Stimulated activated naive CD8-positive, alpha-beta T cell treated with anti-CD3 and anti-CD28 coated beads, Interleukin-15, Interleukin-2, amounts not matched to agents 100 U/mL and 50 U/mL, for 24 hours (primary cell): Measurements from ENCODE around the gene SLC35B2.

ENCODE experiments used
- ATAC-seq: fragments of 150-1000 bp; cut with Tn5 transposase; one replicate; pipeline ENCODE4 v1.10.0; 2021
- DNase-seq: peaks from one replicate; pipeline ENCODE4 v3.0.0; 2021

Gene SLC35B2

GRCh38 chr6:44221961-44222335 lies 35.4 kb downstream of the SLC35B2 start:
- ATAC-seq (no peak), DNase-seq (no peak)

- DNase-seq (peak; percentile 81), ATAC-seq (peak; percentile 55)
Measured at GRCh38 chr6:44221291-44221960, 35.9 kb downstream of the SLC35B2 start.

- ATAC-seq (no peak), DNase-seq (no peak)
Measured at GRCh38 chr6:44220913-44221290, 36.4 kb downstream of the SLC35B2 start.

DNA sequence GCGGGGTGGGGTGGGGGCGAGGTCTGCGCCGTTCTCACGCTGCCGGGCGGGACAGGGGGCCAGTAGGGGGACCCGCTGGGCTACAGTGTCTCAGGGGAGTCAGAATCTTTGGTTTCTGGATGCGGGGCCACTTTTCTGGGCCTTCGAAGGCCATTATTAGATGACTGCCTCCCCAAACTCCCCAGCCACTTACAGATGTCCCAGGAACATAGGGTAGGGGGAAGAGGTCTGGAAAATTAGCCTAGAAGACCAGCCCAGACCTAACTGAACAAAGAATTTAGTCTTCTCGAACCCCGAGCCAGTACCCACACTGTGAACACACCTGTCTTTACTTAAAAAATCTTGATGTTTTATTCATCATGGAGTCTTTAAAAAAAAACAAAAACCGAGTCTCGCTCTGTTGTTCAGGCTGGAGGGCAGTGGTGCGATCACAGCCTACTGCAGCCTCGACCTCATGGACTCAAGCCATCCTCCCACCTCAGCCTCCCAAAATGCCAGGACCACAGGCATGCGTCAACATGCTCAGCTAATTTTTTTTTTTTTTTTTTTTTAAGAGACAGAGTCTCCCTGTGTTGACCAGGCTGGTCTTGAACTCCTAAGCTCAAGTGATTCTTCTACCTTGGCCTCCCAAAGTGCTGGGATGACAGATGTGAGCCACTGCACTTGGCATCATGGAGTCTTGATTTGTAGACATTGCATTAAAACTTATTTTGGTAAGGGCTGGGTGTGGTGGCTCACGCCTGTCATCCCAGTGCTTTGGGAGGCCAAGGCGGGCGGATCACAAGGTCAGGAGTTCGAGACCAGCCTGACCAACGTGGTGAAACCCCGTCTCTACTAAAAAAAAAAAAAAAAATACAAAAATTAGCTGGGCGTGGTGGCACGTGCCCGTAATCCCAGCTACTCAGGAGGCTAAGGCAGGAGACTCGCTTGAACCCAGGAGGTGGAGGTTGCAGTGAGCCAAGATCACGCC lies 37.2 kb downstream of the SLC35B2 start:
- DNase-seq (no peak), ATAC-seq (no peak)

DNA sequence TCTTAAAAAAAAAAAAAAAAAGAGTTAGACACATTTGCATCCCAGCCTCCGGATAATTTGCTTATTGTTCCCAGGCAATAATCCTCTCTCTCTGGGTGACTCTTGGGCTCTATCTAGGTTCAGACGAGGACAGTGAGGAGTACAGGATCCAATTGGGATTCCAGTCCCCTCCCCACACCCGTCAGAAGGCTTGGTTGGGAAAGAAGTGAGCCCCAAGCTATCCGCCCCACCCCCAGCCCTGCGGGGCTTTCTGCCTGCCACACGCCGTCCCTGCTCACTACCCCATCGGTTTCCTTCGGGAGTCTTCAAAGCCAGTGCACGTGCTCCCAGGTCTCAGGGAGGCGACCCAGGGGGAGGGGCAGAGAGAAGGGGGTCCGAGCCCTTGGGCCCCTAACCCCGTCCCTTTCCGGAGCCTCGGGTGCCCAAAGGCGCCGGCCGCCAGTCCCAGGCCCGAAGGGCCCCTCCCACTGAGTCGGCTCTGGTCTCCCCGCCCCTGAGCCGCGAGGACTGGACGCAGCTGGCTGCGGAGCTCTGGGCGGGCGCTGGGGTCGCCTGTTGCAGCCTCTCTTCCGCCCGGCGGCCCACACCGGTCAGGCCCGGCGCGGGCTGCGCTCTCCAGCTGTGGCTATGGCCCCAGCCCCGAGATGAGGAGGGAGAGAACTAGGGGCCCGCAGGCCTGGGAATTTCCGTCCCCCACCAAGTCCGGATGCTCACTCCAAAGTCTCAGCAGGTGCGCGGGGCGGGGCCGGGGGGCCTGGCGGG lies 38.1 kb downstream of the SLC35B2 start:
- peak; percentile 48 for DNase-seq
- no peak for ATAC-seq

DNA sequence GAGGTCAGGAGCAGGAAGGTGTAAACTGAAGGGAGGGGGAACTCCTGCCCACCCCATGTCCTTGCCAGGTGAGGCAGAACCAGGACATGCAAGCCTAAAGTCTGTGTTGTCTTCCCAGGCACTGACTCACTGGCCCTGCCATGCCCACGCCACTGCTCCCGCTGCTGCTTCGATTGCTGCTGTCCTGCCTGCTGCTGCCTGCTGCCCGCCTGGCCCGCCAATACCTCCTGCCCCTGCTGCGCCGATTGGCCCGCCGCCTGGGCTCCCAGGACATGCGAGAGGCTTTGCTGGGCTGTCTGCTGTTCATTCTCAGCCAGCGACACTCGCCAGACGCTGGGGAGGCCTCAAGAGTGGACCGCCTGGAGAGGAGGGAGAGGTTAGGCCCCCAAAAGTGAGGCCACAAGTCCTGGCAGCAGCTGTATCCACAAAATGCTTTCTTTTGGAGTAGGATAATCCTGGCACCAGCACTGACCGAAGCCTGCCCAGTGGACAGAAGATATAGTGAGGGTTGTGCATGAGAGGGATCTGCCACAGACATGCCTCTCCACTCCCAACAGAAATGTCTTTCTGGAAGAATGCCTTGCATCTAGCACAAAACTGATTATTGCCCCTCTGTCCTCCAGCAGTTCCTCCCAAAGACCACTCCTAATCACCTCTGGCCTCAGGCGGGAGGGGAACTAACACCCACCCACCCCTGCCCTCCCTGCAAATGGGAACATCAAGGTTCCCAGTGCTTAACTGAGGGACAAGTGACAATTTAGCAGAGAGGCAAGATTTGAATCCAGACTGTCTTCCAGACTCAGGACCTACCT lies 39.8 kb downstream of the SLC35B2 start:
- no peak for ATAC-seq
- DNase-seq, result no peak

DNA sequence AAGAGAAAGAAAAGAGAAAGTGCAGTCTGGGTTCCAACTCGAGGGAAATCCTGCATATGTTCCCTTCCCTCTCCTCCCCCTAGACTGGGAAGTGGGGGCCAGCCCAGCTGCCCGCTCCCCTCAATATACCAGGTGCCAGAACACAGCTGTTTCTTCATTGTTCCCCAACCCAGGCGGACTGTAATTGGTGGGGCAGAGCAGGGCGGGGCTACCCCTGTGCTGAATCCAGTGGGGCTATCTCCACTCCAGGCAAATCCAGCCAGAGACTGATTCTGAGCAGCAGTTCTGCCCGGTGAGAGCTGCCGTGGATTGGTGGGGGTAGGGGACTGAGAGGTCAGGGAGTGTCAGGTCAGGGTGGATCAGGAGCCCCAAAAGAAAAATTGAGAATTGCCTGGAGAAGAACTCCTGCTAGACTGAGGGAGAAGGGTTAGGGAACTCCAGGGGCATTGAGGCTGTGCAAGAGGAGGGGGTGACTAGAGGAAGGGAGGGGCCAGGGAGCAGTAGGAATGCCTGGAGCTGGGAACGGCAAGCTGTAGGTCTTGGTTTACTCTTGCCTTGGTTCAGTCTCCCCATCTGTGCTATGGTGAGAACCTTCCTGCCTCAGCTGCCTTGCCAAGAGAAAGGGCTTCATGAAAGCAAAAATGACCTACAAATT lies 40.5 kb downstream of the SLC35B2 start, which contains the start of gene MYMX:
Gene MYMX (plus strand): TSS at position 250 of the 655 bp plus-strand sequence. CDS start 546 bp downstream, outside the sequence.
- DNase-seq (no peak), ATAC-seq (no peak)

GRCh38 chr6:44214307-44214706 lies 43.0 kb downstream of the SLC35B2 start:
- DNase-seq, result no peak
- ATAC-seq, result no peak

DNA sequence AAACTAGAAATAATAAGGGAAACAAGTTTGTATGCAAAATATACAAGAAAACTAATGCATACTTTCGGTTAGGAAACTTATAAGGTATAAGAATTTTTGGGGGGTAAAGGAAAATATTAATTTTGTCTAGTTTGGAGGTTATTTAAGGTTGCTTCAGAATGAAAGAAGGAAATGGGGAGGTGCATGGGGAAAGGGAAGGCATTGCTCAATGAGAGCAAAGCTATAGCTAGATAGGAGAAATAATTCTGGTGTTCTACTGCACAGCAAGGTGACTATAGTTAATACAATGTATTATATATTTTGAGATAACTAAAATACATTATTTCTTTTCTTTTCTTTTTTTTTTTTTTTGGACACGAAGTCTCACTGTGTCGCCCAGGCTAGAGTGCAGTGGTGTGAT lies 46.0 kb downstream of the SLC35B2 start:
- ATAC-seq, result no peak
- no peak for DNase-seq

DNA sequence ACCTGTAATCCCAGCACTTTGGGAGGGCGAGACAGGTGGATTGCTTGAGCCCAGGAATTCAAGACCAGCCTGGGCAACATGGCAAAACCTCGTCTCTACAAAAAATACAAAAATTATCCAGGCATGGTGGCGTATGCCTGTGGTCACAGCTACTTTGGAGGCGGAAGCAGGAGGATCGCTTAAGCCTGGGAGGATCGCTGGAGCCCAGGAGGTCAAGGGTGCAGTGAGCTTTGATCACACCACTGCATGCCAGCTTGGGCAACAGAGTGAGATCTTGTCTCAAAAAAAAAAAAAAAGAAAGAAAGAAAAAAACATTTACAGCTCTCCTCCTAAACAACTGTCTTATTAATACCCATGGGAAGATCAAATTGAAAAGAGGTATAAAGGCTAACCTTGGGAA lies 49.4 kb downstream of the SLC35B2 start:
- ATAC-seq (no peak), DNase-seq (no peak)
